Choroid plexus epithelial cell (primary cell): Measurements from ENCODE around the gene NUP188.

Source experiments
- DNase-seq: peaks from one replicate; pipeline ENCODE4 v3.0.0-alpha.2; 2010; ENCODE audit warnings: low read depth
- H3K4me3 ChIP-seq: 2 replicates; pipeline ENCODE4 v1.5.1; 2011; ENCODE audit warnings: low read depth, mild to moderate bottlenecking, control low read depth, low read length, moderate library complexity
- CTCF ChIP-seq: conservative IDR thresholded peaks from 2 replicates; pipeline ENCODE4 v1.5.1; 2011; ENCODE audit warnings: low read depth, mild to moderate bottlenecking, control low read depth, inconsistent platforms, low read length, moderate library complexity

The NUP188 gene

GRCh38 chr9:129022037-129022436 lies 74.5 kb downstream of the NUP188 start:
- H3K4me3 ChIP-seq, result no peak overlapping the region
- no peak for DNase-seq
- no peak for TF ChIP-seq CTCF

DNA sequence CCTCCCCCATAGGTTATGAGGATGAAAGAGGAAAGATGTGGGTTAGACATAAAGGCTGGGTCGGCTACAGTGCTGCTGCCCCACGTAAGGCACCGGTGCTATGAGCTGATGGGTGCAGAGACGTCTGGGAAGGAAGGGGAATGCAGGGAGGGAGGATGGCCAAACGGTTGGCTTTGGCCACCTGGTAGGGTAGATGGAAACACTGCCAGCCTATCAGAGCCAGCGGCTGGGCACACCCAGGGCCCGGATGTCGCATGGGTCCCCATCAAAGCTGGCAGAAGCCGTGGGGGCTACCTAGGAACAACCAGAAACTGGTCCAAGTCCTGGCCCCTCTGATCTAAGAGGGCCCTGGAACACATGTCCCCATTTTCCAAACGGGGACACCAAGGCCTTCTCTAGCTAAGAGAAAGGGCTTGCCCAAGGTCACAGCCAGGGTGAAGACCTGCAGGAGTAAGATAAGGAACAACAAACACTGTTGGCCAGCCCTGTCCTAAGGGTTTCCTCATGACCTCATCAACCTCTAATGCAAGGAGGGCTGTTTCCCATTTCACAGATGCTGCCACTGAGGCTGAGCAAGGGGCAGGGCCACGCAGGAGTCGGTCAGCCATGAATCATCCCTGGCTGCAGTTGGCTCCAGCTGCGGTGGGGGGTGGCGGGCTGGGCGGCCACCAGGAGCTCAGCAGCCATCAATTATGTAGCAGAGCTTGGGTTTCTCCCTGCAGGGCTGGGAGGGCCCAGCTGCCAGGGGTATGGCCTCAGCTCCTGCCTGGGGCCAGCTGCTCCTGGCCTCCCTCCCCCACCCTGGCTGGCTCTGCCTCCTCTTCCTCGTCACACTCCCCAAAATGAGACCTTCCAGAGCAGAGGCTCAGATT lies 75.8 kb downstream of the NUP188 start:
- H3K4me3 ChIP-seq, result no peak overlapping the region
- no peak for TF ChIP-seq CTCF
- peak; percentile 79 for DNase-seq

DNA sequence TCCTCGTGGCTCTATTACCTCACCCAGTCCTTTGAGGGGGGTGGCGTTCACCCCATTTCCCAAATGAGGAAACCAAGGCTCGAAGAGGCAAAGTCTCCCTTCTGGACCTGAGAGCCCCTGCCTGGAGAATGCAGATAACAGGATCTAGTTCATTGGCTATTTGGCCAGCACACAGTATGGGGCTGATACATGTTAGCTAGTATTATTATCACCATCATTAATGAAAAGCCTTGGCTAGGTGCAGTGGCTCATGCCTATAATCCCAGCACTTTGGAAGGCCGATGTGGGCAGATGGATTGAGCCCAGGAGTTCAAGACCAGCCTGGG lies 76.4 kb downstream of the NUP188 start:
- no peak for TF ChIP-seq CTCF
- H3K4me3 ChIP-seq, result no peak overlapping the region
- DNase-seq, result no peak

GRCh38 chr9:129026442-129027223 lies 79.1 kb downstream of the NUP188 start:
- TF ChIP-seq CTCF, result no peak
- H3K4me3 ChIP-seq, result no peak overlapping the region
- DNase-seq, result peak; percentile 41

DNA sequence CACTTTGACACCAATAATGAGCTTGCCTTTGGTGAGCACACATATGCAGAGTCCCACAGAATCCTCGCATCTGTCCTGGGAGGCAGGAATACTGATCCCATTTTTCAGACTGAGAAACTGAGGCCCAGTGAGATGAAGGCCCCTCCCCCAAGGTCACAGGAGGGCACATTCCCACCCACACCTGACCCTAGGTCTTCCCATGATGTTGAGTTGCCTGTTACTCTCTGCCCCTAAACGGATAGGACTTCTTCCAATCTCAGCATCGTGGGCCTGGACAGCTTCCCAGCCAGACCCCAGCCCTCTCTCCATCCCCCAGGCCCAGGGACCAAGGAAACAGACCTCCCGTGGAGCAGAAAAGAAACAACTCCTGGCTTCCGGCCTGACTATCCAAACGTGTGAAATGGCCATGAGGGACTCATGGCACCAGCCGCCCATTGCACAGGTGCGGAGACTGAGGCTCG lies 79.8 kb downstream of the NUP188 start:
- no peak for TF ChIP-seq CTCF
- H3K4me3 ChIP-seq, result peak overlapping the region; percentile 70
- no peak for DNase-seq

DNA sequence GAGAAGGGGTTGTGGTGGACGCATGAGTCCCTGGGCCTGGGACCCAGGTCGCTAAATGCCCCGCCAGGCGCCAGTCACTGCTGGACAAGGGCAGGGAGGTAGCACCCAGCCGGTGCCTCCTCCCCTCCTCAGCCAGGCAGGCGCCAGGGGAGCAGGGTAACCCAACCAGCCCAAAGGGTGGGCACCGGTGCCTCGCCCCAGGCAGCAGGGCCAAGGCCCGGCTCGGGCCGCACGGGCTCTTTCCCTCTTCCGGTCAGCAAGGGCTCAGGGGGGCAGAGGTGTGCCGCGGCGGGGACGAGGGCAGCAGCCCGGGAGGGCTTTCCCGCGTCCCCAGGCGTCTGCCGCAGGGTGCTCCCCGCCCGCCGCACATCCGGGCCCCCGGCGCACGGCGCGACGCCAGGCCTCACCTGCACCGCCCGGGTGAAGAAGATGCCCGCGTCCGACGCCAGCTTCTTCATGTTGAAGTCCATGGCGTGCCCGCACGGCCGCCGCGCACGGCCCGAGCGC lies 80.2 kb downstream of the NUP188 start:
- no peak for DNase-seq
- H3K4me3 ChIP-seq, result peak overlapping the region; percentile 70
- no peak for TF ChIP-seq CTCF
